GM19372 (cell line): Measurements from ENCODE around the gene CCND3.

ENCODE experiments used
- ATAC-seq: cut with Tn5 transposase; IDR thresholded peaks from one replicate; pipeline ENCODE4 v1.9.1; 2021; ENCODE audit warnings: mild to moderate bottlenecking, low read depth, moderate library complexity; ENCODE audit not compliant: unreplicated experiment

CCND3 gene

GRCh38 chr6:41927253-41927652 lies 14.4 kb downstream of the CCND3 start:
- ATAC-seq, result no peak

- no peak for ATAC-seq
Measured at GRCh38 chr6:41922154-41922553, 19.5 kb downstream of the CCND3 start.

GRCh38 chr6:41921712-41921998 lies 20.0 kb downstream of the CCND3 start:
- no peak for ATAC-seq

- peak; percentile 91 for ATAC-seq
Measured at GRCh38 chr6:41920921-41921711, 20.5 kb downstream of the CCND3 start, which contains the start of the genes BYSL and MED20. Gene BYSL (plus strand): TSS chr6:41921499. CDS start chr6:41921563, 64 bp downstream. Gene MED20 (minus strand): TSS chr6:41921139. CDS start chr6:41921018, 121 bp downstream.

GRCh38 chr6:41917528-41917927 lies 24.1 kb downstream of the CCND3 start:
- no peak for ATAC-seq

- ATAC-seq, result no peak
Measured at GRCh38 chr6:41914869-41915530, 26.6 kb downstream of the CCND3 start.

GRCh38 chr6:41914343-41914742 lies 27.3 kb downstream of the CCND3 start:
- ATAC-seq, result no peak

- no peak for ATAC-seq
Measured at GRCh38 chr6:41909727-41910126, 31.9 kb downstream of the CCND3 start.

- ATAC-seq, result no peak
Measured at GRCh38 chr6:41901882-41902519, 39.6 kb downstream of the CCND3 start.

GRCh38 chr6:41900861-41901260 lies 40.7 kb downstream of the CCND3 start:
- ATAC-seq, result no peak

- ATAC-seq, result no peak
Measured at GRCh38 chr6:41896281-41896680, 45.3 kb downstream of the CCND3 start.

GRCh38 chr6:41895300-41896233 lies 46.0 kb downstream of the CCND3 start, which contains the start of gene USP49:
Gene USP49 (minus strand): TSS chr6:41895375. CDS start chr6:41806983, 88,392 bp downstream.
- peak; percentile 80 for ATAC-seq

GRCh38 chr6:41894366-41895299 lies 47.0 kb downstream of the CCND3 start:
- ATAC-seq, result peak; percentile 25

- ATAC-seq, result no peak
Measured at GRCh38 chr6:41892921-41893564, 48.6 kb downstream of the CCND3 start.

- ATAC-seq, result no peak
Measured at GRCh38 chr6:41887331-41887751, 54.3 kb downstream of the CCND3 start.

- no peak for ATAC-seq
Measured at GRCh38 chr6:41885930-41886329, 55.7 kb downstream of the CCND3 start.

GRCh38 chr6:41884957-41885356 lies 56.7 kb downstream of the CCND3 start:
- no peak for ATAC-seq
